ENCODE measurements around the gene ANKRD63. TPM values are rescaled to one million over a fixed set of nuclear protein-coding genes. Genes with fewer than 3 reads are reported as not detected.

ANKRD63 gene
- total RNA-seq, 4 donors from 2014 or later, result not detected

GRCh38 chr15:40238532-40239403 lies 44.1 kb downstream of the ANKRD63 start, which contains the start of gene PAK6:
Gene PAK6, plus strand, starts transcription at chr15:40239063. Its CDS starts 25,723 bp downstream, at chr15:40264786.
- H3K27ac ChIP-seq (replicated peaks in 1 of 4), result no peak within 1 kb of the TSS
- H3K4me3 ChIP-seq, result peak within 1 kb of the TSS; percentile 35 to 49 (median 40)
- H3K9me3 ChIP-seq, result no peaks in the 10 kb centered on the region
- intact Hi-C loops (cut with DNase I), result no loop called here
- TF ChIP-seq POLR2A (IDR thresholded peaks at IDR 0.05; ENCODE audit: low read depth) (no peak), CTCF (IDR thresholded peaks at IDR 0.05) (no peak), EP300 (IDR thresholded peaks at IDR 0.05) (no peak), POLR2AphosphoS5 (IDR thresholded peaks at IDR 0.05) (no peak)
- no peak for DNase-seq (ENCODE audit: extremely low spot score)
- 11% methylated on average over 26 of the region's 39 CpGs for WGBS
- no peaks in the 10 kb centered on the region for H3K36me3 ChIP-seq
- H3K4me1 ChIP-seq, result peaks cover 0 to 18% (median 13%) of the 10 kb centered on the region in 4 donors
- H3K27me3 ChIP-seq, result peaks cover 0 to 16% (median 0%) of the 10 kb centered on the region in 4 donors

- 83% methylated on average over 4 of the region's 4 CpGs for WGBS
- TF ChIP-seq EP300 (IDR thresholded peaks at IDR 0.05) (no peak), CTCF (IDR thresholded peaks at IDR 0.05) (no peak), POLR2AphosphoS5 (IDR thresholded peaks at IDR 0.05) (no peak), POLR2A (IDR thresholded peaks at IDR 0.05; ENCODE audit: low read depth) (no peak)
- intact Hi-C loops (cut with DNase I), result no loop called here
Measured at GRCh38 chr15:40235201-40235885, 47.5 kb downstream of the ANKRD63 start.

GRCh38 chr15:40234783-40235182 lies 48.1 kb downstream of the ANKRD63 start:
- H3K9me3 ChIP-seq, result no peaks in the 10 kb centered on the region
- WGBS, result 69% methylated on average over 2 of the region's 4 CpGs
- H3K4me1 ChIP-seq, result peaks cover 0 to 16% (median 13%) of the 10 kb centered on the region in 4 donors
- no peak overlapping the region for H3K4me3 ChIP-seq
- no peak overlapping the region for H3K27ac ChIP-seq (replicated peaks in 1 of 4)
- intact Hi-C loops (cut with DNase I), result no loop called here
- H3K36me3 ChIP-seq, result no peaks in the 10 kb centered on the region
- peaks cover 0 to 11% (median 0%) of the 10 kb centered on the region in 4 donors for H3K27me3 ChIP-seq
- TF ChIP-seq CTCF (IDR thresholded peaks at IDR 0.05) (no peak), POLR2A (IDR thresholded peaks at IDR 0.05; ENCODE audit: low read depth) (no peak), POLR2AphosphoS5 (IDR thresholded peaks at IDR 0.05) (no peak), EP300 (IDR thresholded peaks at IDR 0.05) (no peak)
- no peak for DNase-seq (ENCODE audit: extremely low spot score)

More at GRCh38 chr15:40235201-40235885, 47.5 kb downstream of the ANKRD63 start:
- H3K27ac ChIP-seq (replicated peaks in 1 of 4), result no peak overlapping the region
- peaks cover 0 to 16% (median 0%) of the 10 kb centered on the region in 4 donors for H3K27me3 ChIP-seq
- peaks cover 0 to 18% (median 13%) of the 10 kb centered on the region in 4 donors for H3K4me1 ChIP-seq
- no peaks in the 10 kb centered on the region for H3K9me3 ChIP-seq
- DNase-seq (ENCODE audit: extremely low spot score), result no peak
- no peaks in the 10 kb centered on the region for H3K36me3 ChIP-seq
- no peak overlapping the region for H3K4me3 ChIP-seq

- WGBS, result 89% methylated on average over 11 of the region's 11 CpGs
- no peak overlapping the region for H3K4me3 ChIP-seq
- H3K36me3 ChIP-seq, result no peaks in the 10 kb centered on the region
- H3K27ac ChIP-seq (replicated peaks in 1 of 4), result no peak overlapping the region
- TF ChIP-seq CTCF (IDR thresholded peaks at IDR 0.05), result no peak
- no peak for TF ChIP-seq POLR2AphosphoS5 (IDR thresholded peaks at IDR 0.05)
- TF ChIP-seq POLR2A (IDR thresholded peaks at IDR 0.05; ENCODE audit: low read depth), result no peak
- no peak for TF ChIP-seq EP300 (IDR thresholded peaks at IDR 0.05)
- peaks cover 0 to 4% (median 0%) of the 10 kb centered on the region in 4 donors for H3K27me3 ChIP-seq
- intact Hi-C loops (cut with DNase I), result no loop called here
- peaks cover 0 to 8% (median 6%) of the 10 kb centered on the region in 4 donors for H3K4me1 ChIP-seq
- no peaks in the 10 kb centered on the region for H3K9me3 ChIP-seq
- no peak for DNase-seq (ENCODE audit: extremely low spot score)
Measured at GRCh38 chr15:40233727-40234577, 48.9 kb downstream of the ANKRD63 start.

All from esophagus muscularis mucosa (tissue), 4 donors.